ENCODE results near the gene VSNL1.

Gene VSNL1

DNA sequence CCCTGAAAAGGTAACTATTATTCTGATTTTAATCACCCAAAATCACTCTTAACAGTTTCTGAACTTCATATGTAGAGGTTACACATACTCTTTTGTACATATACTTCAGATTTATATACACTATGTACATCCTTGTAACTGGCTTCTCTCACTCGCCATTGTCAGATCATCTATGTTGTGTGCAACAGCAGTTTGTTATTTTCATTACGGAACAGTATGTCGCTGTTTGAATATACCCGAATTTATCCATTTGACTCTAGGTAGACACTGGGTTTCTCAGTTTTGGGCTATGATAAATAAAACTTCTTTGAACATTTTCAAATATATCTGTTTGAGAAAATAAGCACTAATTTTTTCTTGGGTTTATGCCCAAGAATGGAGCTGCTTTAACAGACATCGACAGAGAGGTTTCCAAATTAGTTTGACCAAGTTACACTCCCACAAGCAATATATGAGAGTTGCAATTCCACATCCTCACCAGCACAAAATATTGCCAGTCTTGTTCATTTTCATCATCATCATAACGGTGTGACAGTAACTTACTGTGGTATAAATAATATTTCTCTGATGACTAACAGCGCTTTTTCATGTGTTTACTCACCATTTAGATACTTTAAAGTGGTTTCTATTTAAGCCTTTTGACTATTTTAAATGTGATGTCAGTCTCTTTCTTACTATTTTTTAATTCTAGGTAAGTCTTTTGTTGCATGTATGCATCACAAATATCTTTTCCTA lies 132.3 kb downstream of the VSNL1 start:
- no peak for DNase-seq (ENCODE audit: low read depth)
- no peak overlapping the region for H3K4me3 ChIP-seq (ENCODE audit: low read depth, low read length)
- TF ChIP-seq, protein P1, sequence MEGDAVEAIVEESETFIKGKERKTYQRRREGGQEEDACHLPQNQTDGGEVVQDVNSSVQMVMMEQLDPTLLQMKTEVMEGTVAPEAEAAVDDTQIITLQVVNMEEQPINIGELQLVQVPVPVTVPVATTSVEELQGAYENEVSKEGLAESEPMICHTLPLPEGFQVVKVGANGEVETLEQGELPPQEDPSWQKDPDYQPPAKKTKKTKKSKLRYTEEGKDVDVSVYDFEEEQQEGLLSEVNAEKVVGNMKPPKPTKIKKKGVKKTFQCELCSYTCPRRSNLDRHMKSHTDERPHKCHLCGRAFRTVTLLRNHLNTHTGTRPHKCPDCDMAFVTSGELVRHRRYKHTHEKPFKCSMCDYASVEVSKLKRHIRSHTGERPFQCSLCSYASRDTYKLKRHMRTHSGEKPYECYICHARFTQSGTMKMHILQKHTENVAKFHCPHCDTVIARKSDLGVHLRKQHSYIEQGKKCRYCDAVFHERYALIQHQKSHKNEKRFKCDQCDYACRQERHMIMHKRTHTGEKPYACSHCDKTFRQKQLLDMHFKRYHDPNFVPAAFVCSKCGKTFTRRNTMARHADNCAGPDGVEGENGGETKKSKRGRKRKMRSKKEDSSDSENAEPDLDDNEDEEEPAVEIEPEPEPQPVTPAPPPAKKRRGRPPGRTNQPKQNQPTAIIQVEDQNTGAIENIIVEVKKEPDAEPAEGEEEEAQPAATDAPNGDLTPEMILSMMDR (IDR thresholded peaks at IDR 0.05; ENCODE audit: control insufficient read depth, extremely low read depth, insufficient read depth), result no peak

DNA sequence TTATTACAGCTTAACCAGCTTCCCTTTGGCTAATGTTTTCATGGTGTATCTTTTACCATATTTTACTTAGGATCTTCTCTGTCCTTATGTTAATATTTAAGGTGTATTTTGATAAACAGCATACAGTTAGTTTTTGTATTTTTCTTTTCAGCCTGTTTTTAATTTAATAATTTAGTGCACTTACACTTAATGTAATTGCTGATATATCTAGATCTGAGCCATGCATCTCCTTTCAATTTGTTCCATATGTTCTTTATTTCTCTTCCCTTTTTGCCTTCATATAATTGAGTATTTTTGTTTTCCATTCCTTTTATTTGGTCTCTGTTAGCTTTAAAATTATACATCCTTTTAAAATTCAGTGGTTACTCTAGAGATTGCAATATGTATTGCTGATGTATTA lies 134.3 kb downstream of the VSNL1 start:
- DNase-seq (ENCODE audit: low read depth), result no peak
- TF ChIP-seq, protein P1 (IDR thresholded peaks at IDR 0.05; ENCODE audit: control insufficient read depth, extremely low read depth, insufficient read depth), result no peak
- H3K4me3 ChIP-seq (ENCODE audit: low read depth, low read length), result no peak overlapping the region

DNA sequence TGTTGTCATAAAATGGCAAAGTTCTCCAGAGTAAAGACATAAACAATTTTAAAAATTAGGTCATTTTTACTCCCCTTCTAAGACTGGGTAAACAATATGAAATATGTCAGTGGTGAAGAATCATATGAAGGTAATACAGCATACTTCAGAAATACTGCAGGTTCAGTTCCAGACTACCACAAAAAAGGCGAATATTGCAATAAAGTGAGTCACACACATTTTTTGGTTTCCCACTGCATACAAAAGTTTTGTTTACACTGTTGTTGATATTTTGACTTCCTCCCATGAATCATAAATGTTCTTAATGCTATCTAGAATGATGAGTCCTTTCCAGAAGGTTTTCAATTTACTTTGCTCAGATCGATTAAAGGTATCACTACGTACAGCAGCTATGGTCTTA lies 139.6 kb downstream of the VSNL1 start:
- DNase-seq (ENCODE audit: low read depth), result no peak
- TF ChIP-seq, protein P1 (IDR thresholded peaks at IDR 0.05; ENCODE audit: control insufficient read depth, extremely low read depth, insufficient read depth), result no peak

DNA sequence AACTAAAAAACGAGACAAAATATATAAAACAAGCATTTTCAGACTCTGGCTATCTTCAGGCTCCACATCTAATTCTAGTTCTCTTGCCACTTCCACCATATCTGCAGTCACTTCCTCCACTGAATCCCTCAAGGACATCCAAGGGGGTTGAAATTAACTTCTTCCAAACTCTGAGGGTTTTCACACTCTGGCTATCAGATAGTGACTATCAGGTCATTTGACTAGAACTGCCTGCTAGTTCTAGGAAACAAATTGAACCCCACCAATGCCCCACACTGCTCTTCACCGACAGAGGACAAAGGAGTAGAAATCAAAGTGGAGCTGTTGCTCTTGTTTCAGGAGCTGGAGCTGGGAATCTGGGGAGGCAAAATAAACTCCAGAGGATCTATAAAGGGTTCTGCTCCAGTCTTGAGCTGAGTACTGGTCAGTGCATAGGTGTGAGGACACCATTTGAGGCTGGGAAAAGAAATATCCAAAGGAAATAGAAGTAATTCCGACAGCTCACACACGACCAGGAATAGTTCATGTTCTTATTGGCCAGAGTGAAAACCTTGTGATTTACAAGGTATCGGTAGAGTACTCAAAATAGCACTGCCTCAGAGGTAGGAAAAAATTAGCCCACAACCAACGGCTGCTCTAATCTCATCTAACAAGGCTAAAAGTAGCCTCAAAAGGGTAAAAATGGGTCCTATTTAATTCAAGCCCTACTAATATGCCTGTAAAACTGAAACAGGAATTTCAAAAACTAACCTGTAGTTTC lies 141.8 kb downstream of the VSNL1 start:
- TF ChIP-seq, protein P1 (IDR thresholded peaks at IDR 0.05; ENCODE audit: control insufficient read depth, extremely low read depth, insufficient read depth), result no peak
- no peak overlapping the region for H3K4me3 ChIP-seq (ENCODE audit: low read depth, low read length)
- DNase-seq (ENCODE audit: low read depth), result no peak

More for the DNA sequence above, 139.6 kb downstream of the VSNL1 start:
- no peak overlapping the region for H3K4me3 ChIP-seq (ENCODE audit: low read depth, low read length)

DNA sequence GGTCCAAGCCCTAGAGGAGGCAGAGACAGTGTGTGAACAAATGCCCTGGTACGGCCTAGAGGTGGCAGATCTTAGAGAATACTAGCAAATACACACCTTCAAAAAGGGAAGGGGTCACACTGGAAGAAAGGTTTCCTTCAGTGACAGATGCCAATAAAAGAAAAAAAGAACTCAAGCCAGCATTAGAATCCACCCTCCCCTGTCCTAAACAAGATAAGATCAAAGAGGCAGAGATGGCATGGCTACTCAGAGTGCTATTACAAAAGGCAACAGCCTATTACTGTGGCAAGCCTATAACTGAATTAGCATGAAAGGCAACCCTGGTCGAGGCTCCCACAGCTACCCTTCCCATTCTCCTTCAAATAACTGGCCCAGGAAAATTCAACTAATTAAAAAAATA lies 143.5 kb downstream of the VSNL1 start:
- TF ChIP-seq, protein P1 (IDR thresholded peaks at IDR 0.05; ENCODE audit: control insufficient read depth, extremely low read depth, insufficient read depth), result no peak
- DNase-seq (ENCODE audit: low read depth), result no peak
- H3K4me3 ChIP-seq (ENCODE audit: low read depth, low read length), result no peak overlapping the region

DNA sequence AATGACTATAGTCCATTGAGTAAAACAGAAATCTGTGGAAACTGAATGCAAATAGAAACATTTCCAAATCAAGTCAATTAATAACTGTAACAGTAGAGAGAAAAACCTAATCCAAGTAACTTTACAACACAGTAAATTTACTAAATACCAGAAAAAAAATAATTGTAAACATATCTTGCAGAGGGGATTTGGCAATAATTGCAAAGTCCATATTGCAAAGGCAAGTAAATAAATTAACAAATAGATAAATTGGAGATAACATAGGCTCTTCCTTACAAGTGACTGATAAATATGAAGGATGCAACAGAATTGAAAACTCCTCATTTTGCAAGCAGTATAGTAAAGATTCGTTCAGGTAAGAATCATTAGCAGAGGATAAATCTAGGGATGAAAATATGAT lies 148.1 kb downstream of the VSNL1 start:
- H3K4me3 ChIP-seq (ENCODE audit: low read depth, low read length), result no peak overlapping the region
- TF ChIP-seq, protein P1 (IDR thresholded peaks at IDR 0.05; ENCODE audit: control insufficient read depth, extremely low read depth, insufficient read depth), result no peak
- DNase-seq (ENCODE audit: low read depth), result no peak

All from LNCaP clone FGC (cell line).